ENCODE results near the gene ITGB2. TPM values are rescaled to one million over a fixed set of nuclear protein-coding genes. Genes with fewer than 3 reads are reported as not detected.

The ITGB2 gene
- total RNA-seq, 1 experiment from 2014 or later = 1.5 TPM

DNA sequence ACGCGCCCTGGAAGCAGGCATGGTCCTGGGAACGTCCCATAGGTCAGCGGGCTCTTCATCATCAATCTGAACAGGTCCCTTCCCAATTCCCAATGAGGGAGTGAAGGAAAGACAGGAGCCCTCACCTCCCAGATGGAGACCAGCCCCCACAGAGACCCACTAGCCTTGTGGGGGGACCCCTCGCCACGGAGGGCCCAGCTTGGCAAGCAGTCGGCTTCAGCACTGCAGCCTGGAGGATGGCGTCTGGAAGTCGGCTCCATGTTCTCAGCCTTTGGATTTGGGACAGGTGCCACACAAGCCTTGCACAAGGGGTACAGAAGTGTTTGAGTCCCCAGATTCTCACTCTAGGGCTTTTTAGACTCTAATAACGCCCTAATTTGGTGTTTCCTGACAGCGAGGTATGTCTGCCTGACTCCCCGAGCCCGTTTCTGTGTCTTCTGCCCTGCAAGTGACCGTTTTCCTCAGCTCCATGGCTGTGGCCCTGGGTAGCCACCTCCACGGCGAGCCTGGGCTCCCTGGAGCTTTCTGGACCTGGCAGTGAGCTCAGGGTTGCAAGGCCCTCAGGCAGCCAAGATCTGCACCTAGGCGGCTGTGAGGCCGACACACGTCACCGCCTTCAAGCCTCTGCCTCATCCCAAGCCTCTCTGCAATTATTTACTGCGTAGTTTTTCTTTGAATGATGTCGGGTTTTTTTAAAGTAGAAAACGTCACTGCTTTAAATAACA is 77.8 kb downstream of the ITGB2 start:
- H3K27ac ChIP-seq (ENCODE audit: low read depth, low read length) = no peak overlapping the region
- TF ChIP-seq SP1 (IDR thresholded peaks at IDR 0.05; ENCODE audit: low read depth) (no peak), ELF1 (IDR thresholded peaks at IDR 0.05; ENCODE audit: borderline replicate concordance, low read depth) (no peak), CEBPB (IDR thresholded peaks at IDR 0.05; ENCODE audit: low read depth) (no peak), JUND (IDR thresholded peaks at IDR 0.05) (no peak), POLR2AphosphoS5 (IDR thresholded peaks at IDR 0.05; ENCODE audit: low read depth, low read length) (no peak), EZH2phosphoT487 (IDR thresholded peaks at IDR 0.05; ENCODE audit: borderline replicate concordance) (no peak), EZH2 (IDR thresholded peaks at IDR 0.05) (no peak), YY1 (IDR thresholded peaks at IDR 0.05; ENCODE audit: extremely low read depth, insufficient replicate concordance, low read depth, low read length) (no peak), CTCF (IDR thresholded peaks at IDR 0.05 in 2 of 3, conservative IDR thresholded peaks at IDR 0.05 in 1 of 3; ENCODE audit: borderline replicate concordance in 1 of 3, insufficient read depth in 1 of 3, low read depth in 2 of 3, low read length in 2 of 3) (no peak), TCF7L2 (IDR thresholded peaks at IDR 0.05; ENCODE audit: borderline replicate concordance, extremely low read depth, insufficient read depth, insufficient read length) (no peak), EGR1 (IDR thresholded peaks at IDR 0.05; ENCODE audit: low read depth) (no peak)
- H3K4me2 ChIP-seq (ENCODE audit: low read length) = no peak overlapping the region
- RAD21 ChIA-PET (ENCODE audit: low non-redundant PET in 1 of 2, low total read pairs in 2 of 2, uncharacterized antibody in 2 of 2, unreplicated experiment in 2 of 2) = no interaction called here
- H3K9ac ChIP-seq (ENCODE audit: low read length) = no peak overlapping the region
- intact Hi-C loops (cut with micrococcal nuclease) = no loop called here
- H3K27me3 ChIP-seq (ENCODE audit: insufficient read depth, low read length) = no peaks in the 10 kb centered on the region
- H3K9me3 ChIP-seq (ENCODE audit: control insufficient read depth in 1 of 2, insufficient read depth in 1 of 2, low read depth in 1 of 2, low read length in 2 of 2) = no peaks in the 10 kb centered on the region
- no peaks in the 10 kb centered on the region for H4K20me1 ChIP-seq (ENCODE audit: insufficient read depth)
- no peaks in the 10 kb centered on the region for H3K79me2 ChIP-seq (ENCODE audit: insufficient read depth, low read length)
- POLR2A ChIA-PET = no interaction called here
- no peak for DNase-seq (ENCODE audit: low read depth, low spot score)
- H3K4me3 ChIP-seq (replicated peaks in 1 of 2; ENCODE audit: low read depth in 1 of 2, low read length in 2 of 2) = no peak overlapping the region
- no peak for ATAC-seq
- H3K9me2 ChIP-seq (ENCODE audit: insufficient read depth) = no peaks in the 10 kb centered on the region
- no peaks in the 10 kb centered on the region for H3K36me3 ChIP-seq (ENCODE audit: control insufficient read depth in 1 of 2, insufficient read depth in 2 of 2, low read length in 2 of 2)
- no TSS peak for BruUV-seq (replicated peaks)
- CTCF ChIA-PET = no interaction called here
- peaks cover 10 to 17% of the 10 kb centered on the region in 2 experiments; a peak in 3 of 4 replicates for H3K4me1 ChIP-seq (ENCODE audit: control insufficient read depth in 1 of 2, insufficient read depth in 2 of 2, low read length in 2 of 2)
- H2AFZ ChIP-seq (ENCODE audit: low read depth, low read length, poor library complexity, severe bottlenecking) = no peak overlapping the region
